ENCODE data around the gene PTPRK.

GRCh38 chr6:127990074-127990473 is 530.3 kb downstream of the PTPRK start:
- TF ChIP-seq CTCF (conservative IDR thresholded peaks at IDR 0.05; ENCODE audit: low read depth in 2 of 2): no peak
- no peak for TF ChIP-seq POLR2AphosphoS5 (IDR thresholded peaks at IDR 0.05; ENCODE audit: low read depth)
- TF ChIP-seq EZH2phosphoT487 (IDR thresholded peaks at IDR 0.05; ENCODE audit: unreplicated experiment): no peak
- TF ChIP-seq CREB1 (CRISPR knock-in tag; IDR thresholded peaks at IDR 0.05; ENCODE audit: low read depth): no peak
- TF ChIP-seq EZH2 (IDR thresholded peaks at IDR 0.05; ENCODE audit: low read depth, unreplicated experiment): no peak
- TF ChIP-seq JUNB (IDR thresholded peaks at IDR 0.05; ENCODE audit: unreplicated experiment): no peak
- TF ChIP-seq STAT1 (IDR thresholded peaks at IDR 0.05; ENCODE audit: unreplicated experiment): no peak
- TF ChIP-seq ZNF114 (CRISPR knock-in tag; IDR thresholded peaks at IDR 0.05): no peak
- no peak for TF ChIP-seq ZNF331 (CRISPR knock-in tag; IDR thresholded peaks at IDR 0.05; ENCODE audit: low read depth)
- no peak for TF ChIP-seq REST (IDR thresholded peaks at IDR 0.05; ENCODE audit: unreplicated experiment)
